Peyer's patch (tissue), 4 donors: ENCODE results near the gene NRF1. TPM values are rescaled to one million over a fixed set of nuclear protein-coding genes. Genes with fewer than 3 reads are reported as not detected.

Experiments
- DNase-seq, 3 donors: peaks; one replicate each; pipeline ENCODE4 v3.0.0-alpha.2; 2017 to 2019
- H3K27ac ChIP-seq, 4 donors: fragments of 200-600 bp; sonication (generic); one replicate each; pipeline ENCODE4 v1.5.1; 2016 to 2019
- H3K27me3 ChIP-seq, 2 donors: fragments of 200-600 bp; sonication (generic); one replicate each; pipeline ENCODE4 v1.5.1; 2019
- H3K36me3 ChIP-seq, 3 donors: fragments of 200-600 bp; sonication (generic); one replicate each; pipeline ENCODE4 v1.5.1; 2016 to 2019
- H3K4me1 ChIP-seq, 4 donors: fragments of 200-600 bp; sonication (generic); one replicate each; pipeline ENCODE4 v1.5.1; 2016 to 2019
- H3K4me3 ChIP-seq, 4 donors: fragments of 200-600 bp; sonication (generic); 1 replicate in 3 of 4; 2 replicates in 1 of 4; pipeline ENCODE4 v1.5.1; 2016 to 2019; ENCODE audit warnings: mild to moderate bottlenecking in 1 of 4
- H3K9me3 ChIP-seq, 4 donors: fragments of 200-600 bp; sonication (generic); one replicate each; pipeline ENCODE4 v1.5.1; 2016 to 2019; ENCODE audit warnings: mild to moderate bottlenecking in 1 of 4
- CTCF ChIP-seq, 6 experiments: fragments of 450-650 bp in 4 of 6; fragments of 200-600 bp in 2 of 6; sonication (generic) in 1 of 6; IDR thresholded peaks; one replicate each; pipeline ENCODE4 v1.5.1; 2017 to 2019; ENCODE audit warnings: antibody characterized with exemption in 6 of 6, mild to moderate bottlenecking in 3 of 6, moderate library complexity in 1 of 6
- POLR2A ChIP-seq, 2 donors: fragments of 450-650 bp; IDR thresholded peaks; one replicate each; pipeline ENCODE4 v1.5.1; 2017; ENCODE audit warnings: antibody characterized with exemption in 2 of 2, mild to moderate bottlenecking in 2 of 2, moderate library complexity in 2 of 2
- total RNA-seq, 4 donors: library from RNA; depleted of rRNA; stranded (reverse); fragments of >200 nt; gene quantifications; one replicate each; pipeline ENCODE4 v1.1.0, GENCODE V29; 2016

NRF1 gene
- total RNA-seq, 4 donors from 2014 or later = 11.2 to 27.2 (median 16.5) TPM

DNA sequence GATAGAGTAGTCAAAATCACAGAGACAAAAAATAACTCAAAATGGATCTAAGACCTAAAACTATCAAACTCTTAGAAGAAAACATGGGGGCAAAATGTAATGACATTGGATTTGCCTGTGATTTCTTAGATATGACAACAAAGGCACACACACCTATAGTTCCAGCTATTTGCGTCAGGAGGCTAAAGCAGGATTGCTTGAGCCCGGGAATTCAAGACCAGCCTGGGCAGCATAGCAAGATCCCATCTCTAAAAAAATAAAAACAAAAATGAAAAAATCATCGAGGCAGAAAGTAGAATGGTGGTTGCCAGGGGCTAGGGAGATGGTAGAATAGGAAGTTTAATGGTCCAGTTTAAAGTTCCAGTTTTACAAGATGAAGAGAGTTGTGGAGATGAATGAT, 113.3 kb downstream of the NRF1 start:
- Histone ChIP-seq H3K4me1 (peaks cover 0 to 7% (median 0%) of the 10 kb centered on the region in 4 donors), H3K27me3 (no peaks in the 10 kb centered on the region), H3K4me3 (no peak overlapping the region), H3K9me3 (no peaks in the 10 kb centered on the region), H3K27ac (no peak overlapping the region), H3K36me3 (peaks cover 0 to 51% (median 0%) of the 10 kb centered on the region in 3 donors)
- no peak for TF ChIP-seq POLR2A (IDR thresholded peaks at IDR 0.05)
- TF ChIP-seq CTCF (IDR thresholded peaks at IDR 0.05) = no peak
- DNase-seq = no peak

GRCh38 chr7:129728875-129729467, 117.5 kb downstream of the NRF1 start:
- H3K36me3 ChIP-seq = peaks cover 0 to 66% (median 0%) of the 10 kb centered on the region in 3 donors
- H3K27ac ChIP-seq = no peak overlapping the region
- TF ChIP-seq CTCF (IDR thresholded peaks at IDR 0.05) = no peak
- TF ChIP-seq POLR2A (IDR thresholded peaks at IDR 0.05) = no peak
- peak in 2 of 3 donors; percentile 53 to 79 for DNase-seq
- H3K9me3 ChIP-seq = no peaks in the 10 kb centered on the region
- H3K4me1 ChIP-seq = peaks cover 0 to 9% (median 0%) of the 10 kb centered on the region in 4 donors
- no peaks in the 10 kb centered on the region for H3K27me3 ChIP-seq
- no peak overlapping the region for H3K4me3 ChIP-seq

DNA sequence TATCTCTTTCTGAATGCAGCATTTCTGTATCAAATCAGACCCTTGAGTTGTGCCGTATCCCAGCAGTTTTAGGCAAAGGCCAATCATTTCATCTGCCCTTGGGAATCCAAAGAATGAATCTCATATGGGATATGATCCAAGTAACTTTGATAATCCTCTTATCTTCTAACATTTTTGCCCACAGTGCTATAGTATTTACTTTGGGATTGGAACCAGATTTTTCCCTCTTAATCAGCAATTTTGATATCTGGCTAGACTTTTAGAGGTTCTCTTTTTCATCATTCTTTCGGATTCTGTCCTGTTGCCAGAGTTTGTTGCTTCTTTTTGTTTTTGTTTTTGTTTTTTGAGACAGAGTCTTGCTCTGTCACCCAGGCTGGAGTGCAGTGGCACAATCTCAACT, 118.0 kb downstream of the NRF1 start:
- no peak for TF ChIP-seq POLR2A (IDR thresholded peaks at IDR 0.05)
- H3K36me3 ChIP-seq = peaks cover 0 to 66% (median 0%) of the 10 kb centered on the region in 3 donors
- no peaks in the 10 kb centered on the region for H3K9me3 ChIP-seq
- no peaks in the 10 kb centered on the region for H3K27me3 ChIP-seq
- H3K4me1 ChIP-seq = peaks cover 0 to 9% (median 0%) of the 10 kb centered on the region in 4 donors
- no peak for DNase-seq
- no peak overlapping the region for H3K27ac ChIP-seq
- no peak overlapping the region for H3K4me3 ChIP-seq

DNA sequence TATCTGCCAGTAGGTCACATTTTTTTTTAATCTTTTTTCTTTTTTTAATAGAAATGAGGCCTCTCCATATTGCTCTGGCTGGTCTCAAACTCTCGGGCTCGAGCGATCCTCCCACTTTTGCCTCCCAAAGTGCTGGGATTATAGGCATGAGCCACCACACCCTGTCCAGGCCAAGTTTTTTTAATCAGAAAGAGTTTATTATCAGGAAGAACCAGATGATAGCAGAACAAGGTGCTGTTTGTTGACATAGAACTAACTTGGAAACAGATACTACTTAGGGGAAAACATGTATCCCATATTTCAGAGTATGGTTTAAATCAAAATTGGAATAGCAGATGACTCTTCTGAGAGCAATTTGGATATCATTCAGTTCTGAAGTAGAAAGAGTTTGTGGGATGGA, 118.6 kb downstream of the NRF1 start:
- Histone ChIP-seq H3K36me3 (peaks cover 0 to 68% (median 0%) of the 10 kb centered on the region in 3 donors), H3K4me1 (peaks cover 0 to 9% (median 0%) of the 10 kb centered on the region in 4 donors), H3K27ac (no peak overlapping the region), H3K9me3 (no peaks in the 10 kb centered on the region), H3K27me3 (no peaks in the 10 kb centered on the region), H3K4me3 (no peak overlapping the region)
- no peak for TF ChIP-seq CTCF (IDR thresholded peaks at IDR 0.05)
- no peak for TF ChIP-seq POLR2A (IDR thresholded peaks at IDR 0.05)
- no peak for DNase-seq

GRCh38 chr7:129734400-129734799, 122.9 kb downstream of the NRF1 start:
- DNase-seq = no peak
- peaks cover 0 to 50% (median 0%) of the 10 kb centered on the region in 3 donors for H3K36me3 ChIP-seq
- no peak for TF ChIP-seq CTCF (IDR thresholded peaks at IDR 0.05)
- TF ChIP-seq POLR2A (IDR thresholded peaks at IDR 0.05) = no peak

DNA sequence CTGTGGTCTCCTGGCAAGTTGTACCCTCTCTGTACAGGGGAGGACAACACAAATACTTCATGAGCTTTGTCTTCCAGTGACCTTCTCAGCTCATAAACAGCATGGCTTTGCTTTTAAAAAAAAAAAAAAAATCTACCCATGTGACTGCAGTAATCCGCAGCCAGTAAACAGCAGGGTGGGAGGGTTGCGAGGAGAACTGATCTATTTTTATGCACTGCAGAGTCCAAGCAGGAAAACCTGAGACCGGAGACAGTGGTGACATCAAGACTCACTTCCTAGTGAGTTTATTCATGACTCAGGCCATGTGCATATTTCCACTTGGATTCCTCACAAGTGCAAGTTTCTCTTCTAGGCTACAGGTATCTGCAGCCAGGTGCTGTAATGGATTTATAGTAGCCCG, 127.9 kb downstream of the NRF1 start:
- no peak for DNase-seq
- TF ChIP-seq POLR2A (IDR thresholded peaks at IDR 0.05) (no peak), CTCF (IDR thresholded peaks at IDR 0.05) (no peak)
- H3K36me3 ChIP-seq = peaks cover 0 to 36% (median 0%) of the 10 kb centered on the region in 3 donors
- H3K27ac ChIP-seq = no peak overlapping the region
- H3K4me3 ChIP-seq = no peak overlapping the region
- no peaks in the 10 kb centered on the region for H3K4me1 ChIP-seq
- H3K9me3 ChIP-seq = no peaks in the 10 kb centered on the region
- H3K27me3 ChIP-seq = no peaks in the 10 kb centered on the region

More at GRCh38 chr7:129734400-129734799, 122.9 kb downstream of the NRF1 start:
- Histone ChIP-seq H3K27ac (no peak overlapping the region), H3K9me3 (no peaks in the 10 kb centered on the region), H3K4me1 (peaks cover 0 to 6% (median 0%) of the 10 kb centered on the region in 4 donors), H3K4me3 (no peak overlapping the region), H3K27me3 (no peaks in the 10 kb centered on the region)
